Activated CD8-positive, alpha-beta memory T cell treated with anti-CD3 and anti-CD28 coated beads, Interleukin-2, amount 10 ng/mL, durations not matched to agents 7 days and 5 days (primary cell): ENCODE measurements around the gene RB1. TPM values are rescaled to one million over a fixed set of nuclear protein-coding genes. Genes with fewer than 3 reads are reported as not detected.

Experiments
- ATAC-seq: fragments of 150-1000 bp; cut with Tn5 transposase; one replicate; pipeline ENCODE4 v1.10.0; 2021; ENCODE audit warnings: moderate library complexity
- CTCF ChIA-PET: fragments of 350-600 bp; sonication (Branson Sonifier 250); formaldehyde crosslinking; loops from one replicate; lab custom pipeline; 2021; ENCODE audit warnings: antibody characterized with exemption; lab: Charles Lee
- DNase-seq: peaks from one replicate; pipeline ENCODE4 v3.0.0-alpha.2; 2020
- H3K27ac Mint-ChIP-seq: one replicate; pipeline ENCODE4 v1.8.0; 2021; ENCODE audit warnings: mild to moderate bottlenecking, mixed read lengths
- H3K27me3 Mint-ChIP-seq: one replicate; pipeline ENCODE4 v1.8.0; 2021; ENCODE audit warnings: mixed read lengths
- H3K36me3 Mint-ChIP-seq: one replicate; pipeline ENCODE4 v1.8.0; 2021; ENCODE audit warnings: mild to moderate bottlenecking, mixed read lengths
- H3K4me1 Mint-ChIP-seq: one replicate; pipeline ENCODE4 v1.8.0; 2021; ENCODE audit warnings: mixed read lengths
- H3K4me3 Mint-ChIP-seq: one replicate; pipeline ENCODE4 v1.8.0; 2021; ENCODE audit warnings: mild to moderate bottlenecking, moderate library complexity, mixed read lengths
- H3K9me3 Mint-ChIP-seq: one replicate; pipeline ENCODE4 v1.8.0; 2022; ENCODE audit warnings: low read depth, mixed read lengths
- total RNA-seq, 2 experiments: library from RNA; stranded (reverse); gene quantifications; one replicate each; pipeline ENCODE4 v1.2.3, GENCODE V29; 2021

RB1 gene
- 10 to 100 TPM; 49.2 to 55.7 TPM for total RNA-seq

DNA sequence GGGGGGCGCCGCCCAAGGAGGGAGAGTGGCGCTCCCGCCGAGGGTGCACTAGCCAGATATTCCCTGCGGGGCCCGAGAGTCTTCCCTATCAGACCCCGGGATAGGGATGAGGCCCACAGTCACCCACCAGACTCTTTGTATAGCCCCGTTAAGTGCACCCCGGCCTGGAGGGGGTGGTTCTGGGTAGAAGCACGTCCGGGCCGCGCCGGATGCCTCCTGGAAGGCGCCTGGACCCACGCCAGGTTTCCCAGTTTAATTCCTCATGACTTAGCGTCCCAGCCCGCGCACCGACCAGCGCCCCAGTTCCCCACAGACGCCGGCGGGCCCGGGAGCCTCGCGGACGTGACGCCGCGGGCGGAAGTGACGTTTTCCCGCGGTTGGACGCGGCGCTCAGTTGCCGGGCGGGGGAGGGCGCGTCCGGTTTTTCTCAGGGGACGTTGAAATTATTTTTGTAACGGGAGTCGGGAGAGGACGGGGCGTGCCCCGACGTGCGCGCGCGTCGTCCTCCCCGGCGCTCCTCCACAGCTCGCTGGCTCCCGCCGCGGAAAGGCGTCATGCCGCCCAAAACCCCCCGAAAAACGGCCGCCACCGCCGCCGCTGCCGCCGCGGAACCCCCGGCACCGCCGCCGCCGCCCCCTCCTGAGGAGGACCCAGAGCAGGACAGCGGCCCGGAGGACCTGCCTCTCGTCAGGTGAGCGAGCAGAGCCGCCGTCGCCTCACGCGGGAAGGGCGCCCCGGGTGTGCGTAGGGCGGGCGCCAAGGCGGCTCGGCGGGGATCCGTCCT lies at the start of gene RB1:
Gene RB1 (plus strand): TSS at position 393 of the 784 bp plus-strand sequence. CDS start 162 bp downstream, at position 555.
- peak within 1 kb of the TSS; percentile 86 for H3K4me3 Mint-ChIP-seq
- H3K36me3 Mint-ChIP-seq = peaks cover 21% of the 10 kb centered on the region
- peaks cover 30% of the 10 kb centered on the region for H3K4me1 Mint-ChIP-seq
- H3K27ac Mint-ChIP-seq = peak within 1 kb of the TSS; percentile 88
- ATAC-seq (peak; percentile 90), DNase-seq (peak; percentile 94)
- H3K27me3 Mint-ChIP-seq = no peaks in the 10 kb centered on the region
- CTCF ChIA-PET = interaction anchor here (0.7 to 1.8 kb wide), 6 partner anchors 13 to 267 kb away, joined by 3 to 5 read pairs (median 4); partner anchors contain the start of gene MED4
- no peaks in the 10 kb centered on the region for H3K9me3 Mint-ChIP-seq

DNA sequence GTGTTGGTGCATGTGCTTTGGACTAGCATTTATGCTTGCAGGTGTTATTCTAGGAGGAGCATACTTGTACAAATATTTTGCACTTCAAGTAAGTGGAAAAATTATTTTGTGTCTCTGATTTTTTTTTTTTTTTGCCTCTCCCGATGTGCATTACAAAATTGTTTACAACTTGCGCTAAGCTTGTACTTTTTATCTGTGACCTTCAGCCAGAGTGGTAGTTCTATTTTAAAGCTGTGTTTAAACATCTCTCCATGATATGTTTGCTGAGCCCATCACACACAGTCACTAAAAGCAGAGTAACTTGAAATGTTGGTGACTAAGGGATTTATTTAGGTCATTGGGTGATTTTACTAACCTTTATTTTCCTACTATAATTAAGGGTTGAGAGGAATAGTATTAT lies 49.7 kb upstream of the RB1 start:
- Mint-ChIP-seq H3K36me3 (peaks cover 54% of the 10 kb centered on the region), H3K27me3 (no peaks in the 10 kb centered on the region), H3K9me3 (no peaks in the 10 kb centered on the region), H3K4me1 (peaks cover 4% of the 10 kb centered on the region), H3K27ac (no peak overlapping the region), H3K4me3 (no peak overlapping the region)
- ATAC-seq (no peak), DNase-seq (no peak)
- CTCF ChIA-PET = no interaction called here

DNA sequence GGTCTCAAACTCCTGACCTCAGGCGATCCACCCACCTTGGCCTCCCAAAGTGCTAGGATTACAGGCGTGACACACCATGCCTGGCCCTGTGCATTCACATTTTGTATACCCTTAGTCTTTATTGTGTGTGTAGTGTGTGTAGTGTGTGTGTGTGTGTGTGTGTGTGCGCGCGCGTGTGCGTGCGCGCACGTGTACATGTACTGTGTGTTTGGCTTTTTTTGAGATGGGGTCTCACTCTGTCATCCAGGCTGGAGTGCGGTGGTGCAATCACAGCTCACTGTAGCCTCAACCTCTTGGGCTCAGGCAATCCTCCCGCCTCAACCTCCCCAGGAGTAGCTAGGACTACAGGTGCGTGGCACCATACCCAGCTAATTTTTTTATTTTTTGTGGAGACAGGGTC lies 48.5 kb upstream of the RB1 start:
- Mint-ChIP-seq H3K4me1 (no peaks in the 10 kb centered on the region), H3K27ac (no peak overlapping the region), H3K9me3 (no peaks in the 10 kb centered on the region), H3K4me3 (no peak overlapping the region), H3K27me3 (no peaks in the 10 kb centered on the region), H3K36me3 (peaks cover 59% of the 10 kb centered on the region)
- no peak for ATAC-seq
- no peak for DNase-seq
- CTCF ChIA-PET = interaction anchor here (0.7 kb wide), 1 partner anchor 325 kb away, joined by 3 read pairs; no protein-coding TSS in a partner anchor

DNA sequence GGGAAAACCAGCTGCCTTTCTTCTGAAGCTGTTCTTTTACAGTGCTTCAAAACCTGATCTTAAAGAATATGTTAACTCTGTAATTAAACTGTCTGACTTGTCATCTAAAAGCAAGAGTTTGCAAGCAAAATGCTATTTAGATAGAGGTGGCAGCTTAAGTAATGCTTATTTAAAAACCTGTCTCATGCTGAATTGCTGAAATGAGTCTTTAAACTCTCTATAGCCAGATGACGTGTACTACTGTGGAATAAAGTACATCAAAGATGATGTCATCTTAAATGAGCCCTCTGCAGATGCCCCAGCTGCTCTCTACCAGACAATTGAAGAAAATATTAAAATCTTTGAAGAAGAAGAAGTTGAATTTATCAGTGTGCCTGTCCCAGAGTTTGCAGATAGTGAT lies 47.6 kb upstream of the RB1 start:
- Mint-ChIP-seq H3K9me3 (no peaks in the 10 kb centered on the region), H3K36me3 (peaks cover 66% of the 10 kb centered on the region), H3K27me3 (no peaks in the 10 kb centered on the region), H3K27ac (no peak overlapping the region), H3K4me3 (no peak overlapping the region), H3K4me1 (no peaks in the 10 kb centered on the region)
- no peak for DNase-seq
- no peak for ATAC-seq
- CTCF ChIA-PET = interaction anchor here (0.7 kb wide), 1 partner anchor 324 kb away, joined by 3 read pairs; no protein-coding TSS in a partner anchor

DNA sequence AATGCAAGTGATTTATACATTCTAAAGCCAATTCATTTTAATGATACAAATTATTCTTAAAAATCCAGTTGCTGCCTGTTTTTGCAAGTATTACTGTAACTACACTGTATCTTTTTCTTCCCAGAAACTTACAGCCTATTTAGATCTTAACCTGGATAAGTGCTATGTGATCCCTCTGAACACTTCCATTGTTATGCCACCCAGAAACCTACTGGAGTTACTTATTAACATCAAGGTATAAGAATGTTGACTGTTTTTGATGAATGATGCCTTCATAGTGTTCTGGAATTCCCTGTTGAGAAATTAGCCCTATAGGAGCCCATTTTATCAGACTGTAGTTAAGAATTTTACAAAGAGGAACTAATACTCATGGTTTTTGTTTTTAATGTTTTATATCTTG lies 45.5 kb upstream of the RB1 start:
- Mint-ChIP-seq H3K27me3 (no peaks in the 10 kb centered on the region), H3K4me3 (no peak overlapping the region), H3K36me3 (peaks cover 74% of the 10 kb centered on the region), H3K27ac (no peak overlapping the region), H3K4me1 (no peaks in the 10 kb centered on the region), H3K9me3 (no peaks in the 10 kb centered on the region)
- CTCF ChIA-PET = no interaction called here
- no peak for ATAC-seq
- no peak for DNase-seq

DNA sequence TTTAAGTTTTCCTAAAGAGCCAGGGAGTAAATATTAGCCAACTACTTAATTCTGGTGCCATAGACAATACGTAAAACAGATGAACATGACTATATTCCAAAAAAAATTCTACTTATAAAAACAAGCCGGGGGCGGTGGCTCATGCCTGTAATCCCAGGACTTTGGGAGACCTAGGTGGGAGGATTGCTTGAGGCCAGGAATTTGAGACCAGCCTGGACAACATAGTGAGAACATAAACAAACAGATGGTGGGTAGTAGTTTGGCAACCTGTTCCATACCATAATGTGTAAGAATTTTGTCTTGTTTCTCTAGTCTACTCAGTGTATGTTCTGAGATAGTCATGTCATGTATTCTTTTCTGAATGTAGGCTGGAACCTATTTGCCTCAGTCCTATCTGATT lies 45.1 kb upstream of the RB1 start:
- Mint-ChIP-seq H3K4me1 (no peaks in the 10 kb centered on the region), H3K27ac (no peak overlapping the region), H3K36me3 (peaks cover 77% of the 10 kb centered on the region)

DNA sequence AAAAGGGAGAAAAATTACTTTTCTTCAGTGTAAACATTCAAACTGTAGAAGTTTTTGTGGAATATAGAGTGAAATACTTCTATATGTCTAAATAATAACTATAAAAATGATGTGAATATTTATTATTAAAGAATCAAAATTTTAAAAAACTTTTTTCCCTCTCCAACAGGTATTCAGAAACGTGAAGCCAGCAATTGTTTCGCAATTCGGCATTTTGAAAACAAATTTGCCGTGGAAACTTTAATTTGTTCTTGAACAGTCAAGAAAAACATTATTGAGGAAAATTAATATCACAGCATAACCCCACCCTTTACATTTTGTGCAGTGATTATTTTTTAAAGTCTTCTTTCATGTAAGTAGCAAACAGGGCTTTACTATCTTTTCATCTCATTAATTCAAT lies 42.6 kb upstream of the RB1 start:
- Mint-ChIP-seq H3K27ac (no peak overlapping the region), H3K9me3 (no peaks in the 10 kb centered on the region), H3K36me3 (peaks cover 69% of the 10 kb centered on the region), H3K4me3 (no peak overlapping the region), H3K27me3 (no peaks in the 10 kb centered on the region), H3K4me1 (peaks cover 13% of the 10 kb centered on the region)
- ATAC-seq (no peak), DNase-seq (no peak)
- CTCF ChIA-PET = no interaction called here

More for the DNA sequence above, 45.1 kb upstream of the RB1 start:
- ATAC-seq (no peak), DNase-seq (no peak)
- Mint-ChIP-seq H3K9me3 (no peaks in the 10 kb centered on the region), H3K4me3 (no peak overlapping the region), H3K27me3 (no peaks in the 10 kb centered on the region)
- CTCF ChIA-PET = no interaction called here

DNA sequence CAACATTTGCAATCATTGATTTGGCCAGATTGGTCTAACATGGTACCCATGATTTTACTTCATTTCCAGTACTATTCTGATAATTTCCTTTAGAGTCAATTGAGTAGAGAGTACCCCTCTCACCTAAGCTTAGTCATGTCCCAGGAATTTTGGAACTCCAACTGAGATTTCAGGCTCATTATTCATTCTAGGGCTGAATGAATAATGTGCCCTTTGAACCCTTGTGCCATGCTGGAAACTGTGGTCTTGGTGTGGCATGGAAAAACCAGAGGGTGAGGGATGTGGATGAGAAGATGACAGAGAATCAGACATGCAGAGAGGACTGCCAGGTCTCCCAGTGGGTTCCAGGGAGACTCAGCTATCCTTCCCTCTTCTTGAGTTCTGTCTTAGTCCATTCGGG lies 40.4 kb upstream of the RB1 start:
- H3K27ac Mint-ChIP-seq = no peak overlapping the region
- no peaks in the 10 kb centered on the region for H3K27me3 Mint-ChIP-seq
- H3K4me3 Mint-ChIP-seq = no peak overlapping the region
- CTCF ChIA-PET = no interaction called here
- H3K4me1 Mint-ChIP-seq = peaks cover 13% of the 10 kb centered on the region
- peaks cover 64% of the 10 kb centered on the region for H3K36me3 Mint-ChIP-seq
- no peaks in the 10 kb centered on the region for H3K9me3 Mint-ChIP-seq
- ATAC-seq (no peak), DNase-seq (no peak)

DNA sequence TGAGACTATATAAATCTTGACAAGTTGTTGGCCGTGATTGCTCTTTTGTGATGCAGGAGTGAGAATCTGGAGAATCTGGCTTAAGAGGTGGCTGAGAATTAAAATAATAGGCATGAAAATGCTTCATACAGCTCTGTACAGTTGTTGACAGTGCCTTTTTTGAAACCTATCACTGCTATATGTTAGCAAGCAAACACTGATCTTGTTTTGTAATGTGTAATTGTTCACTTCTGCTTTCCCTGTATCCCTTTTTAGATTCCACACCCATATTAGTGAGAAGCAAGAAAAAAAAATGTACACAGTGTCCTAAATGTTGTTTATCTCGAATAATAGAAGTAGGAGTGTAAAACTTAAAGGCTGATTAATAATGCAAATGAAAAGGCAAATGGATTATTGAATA lies 39.5 kb upstream of the RB1 start:
- CTCF ChIA-PET = no interaction called here
- Mint-ChIP-seq H3K36me3 (peaks cover 62% of the 10 kb centered on the region), H3K27me3 (no peaks in the 10 kb centered on the region), H3K4me3 (no peak overlapping the region), H3K9me3 (no peaks in the 10 kb centered on the region), H3K4me1 (peaks cover 13% of the 10 kb centered on the region), H3K27ac (no peak overlapping the region)
- ATAC-seq (no peak), DNase-seq (no peak)

DNA sequence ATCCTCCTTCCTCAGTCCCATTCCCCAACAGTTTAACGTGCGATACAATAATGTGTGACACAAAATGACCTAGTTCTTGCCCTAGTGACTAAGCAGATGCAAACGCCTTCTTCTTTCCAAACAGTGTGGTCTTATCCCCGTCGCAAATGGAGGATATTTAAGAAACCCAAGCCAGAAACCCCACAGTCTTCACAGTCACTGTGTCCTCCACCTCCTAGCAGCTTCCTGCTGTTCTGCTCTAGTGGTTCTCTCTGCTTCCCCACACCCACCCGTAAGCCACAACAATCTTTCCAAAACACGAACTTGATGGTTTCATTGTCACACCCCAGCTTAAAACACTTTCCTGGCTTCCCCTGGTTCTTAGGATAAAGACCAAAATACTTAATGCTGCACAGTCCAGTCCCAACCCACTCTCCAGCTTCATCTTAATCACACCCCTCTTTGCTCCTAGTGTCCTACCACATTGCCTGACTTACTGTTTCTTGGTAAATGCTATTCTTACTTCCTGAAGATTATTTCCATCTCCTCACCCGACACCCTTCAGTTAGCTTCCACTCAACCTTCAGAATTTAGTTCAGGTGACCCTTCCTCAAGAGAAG lies 38.2 kb upstream of the RB1 start:
- ATAC-seq (peak; percentile 55), DNase-seq (peak; percentile 41)
- Mint-ChIP-seq H3K27ac (no peak overlapping the region), H3K4me3 (no peak overlapping the region), H3K4me1 (peaks cover 13% of the 10 kb centered on the region), H3K36me3 (peaks cover 59% of the 10 kb centered on the region), H3K27me3 (no peaks in the 10 kb centered on the region), H3K9me3 (no peaks in the 10 kb centered on the region)
- CTCF ChIA-PET = interaction anchor here (1.3 to 1.5 kb wide), 2 partner anchors 138 to 151 kb away, joined by 3 to 6 read pairs; no protein-coding TSS in a partner anchor

DNA sequence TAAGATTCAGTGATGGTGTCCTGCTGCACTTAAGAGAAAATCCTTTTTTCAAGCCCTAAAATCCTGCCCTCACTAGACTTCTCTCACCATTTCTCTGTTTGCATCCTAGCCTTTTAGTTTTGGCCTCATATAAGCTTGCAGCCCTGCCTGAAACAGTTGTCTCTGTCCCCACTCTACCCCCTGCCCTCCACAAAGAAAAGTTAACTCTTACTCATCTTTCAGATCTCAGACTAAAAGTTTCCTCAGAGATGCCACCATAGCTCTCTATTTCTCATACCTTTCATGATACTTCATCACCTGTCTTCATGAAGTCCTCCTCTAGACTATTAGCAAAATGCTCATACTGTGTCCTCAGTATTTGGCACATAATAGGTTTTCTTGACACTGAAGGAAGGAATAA lies 37.4 kb upstream of the RB1 start:
- Mint-ChIP-seq H3K4me3 (no peak overlapping the region), H3K4me1 (peaks cover 13% of the 10 kb centered on the region), H3K36me3 (peaks cover 51% of the 10 kb centered on the region), H3K27ac (no peak overlapping the region), H3K9me3 (no peaks in the 10 kb centered on the region), H3K27me3 (no peaks in the 10 kb centered on the region)
- no peak for DNase-seq
- CTCF ChIA-PET = interaction anchor here (0.9 to 1.3 kb wide), 2 partner anchors 152 to 229 kb away, joined by 3 read pairs; partner anchors contain the start of gene NUDT15
- no peak for ATAC-seq

DNA sequence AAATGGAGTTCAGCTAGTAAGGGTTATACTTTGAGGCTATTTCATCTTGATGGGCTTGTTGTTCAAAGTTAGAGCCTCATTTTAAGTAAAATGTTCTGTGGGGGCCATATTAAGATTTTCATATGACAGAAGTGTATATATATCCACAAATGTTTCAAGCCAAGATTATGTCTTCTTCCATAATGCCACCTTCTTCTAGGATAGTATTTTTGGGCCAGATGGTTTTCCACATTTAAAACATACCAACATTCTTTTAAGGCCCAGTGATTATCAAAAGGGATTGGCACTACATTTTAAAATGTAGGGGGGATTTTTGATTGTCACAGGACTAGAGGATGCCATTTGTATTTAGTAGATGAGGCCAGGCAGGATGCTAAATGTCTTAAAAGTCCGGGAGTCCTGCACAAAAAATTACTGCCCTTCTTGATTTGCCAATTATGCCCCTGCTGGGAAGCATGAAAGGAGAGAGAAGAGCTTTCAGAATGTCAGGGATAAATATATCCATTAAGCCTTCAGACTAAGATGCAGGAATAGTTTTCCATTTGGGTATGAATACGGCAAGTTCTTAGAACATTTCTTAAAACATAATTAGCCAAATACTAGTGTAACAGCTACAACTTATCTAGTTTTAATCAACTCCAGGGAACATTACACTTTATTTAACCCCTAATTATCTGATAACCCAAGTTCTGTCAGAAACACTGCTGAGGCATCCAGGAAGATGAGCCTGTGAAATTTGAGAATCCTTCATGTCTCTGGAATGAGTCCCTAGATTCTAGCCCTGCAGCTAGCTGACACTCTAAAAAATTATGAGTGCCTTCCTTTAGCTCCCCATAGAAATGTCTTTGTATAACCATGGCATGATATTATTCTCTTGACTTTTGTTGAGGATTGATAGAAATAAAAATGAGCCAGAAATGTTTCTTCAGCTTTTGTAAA lies 36.6 kb upstream of the RB1 start:
- Mint-ChIP-seq H3K27ac (no peak overlapping the region), H3K9me3 (no peaks in the 10 kb centered on the region), H3K27me3 (no peaks in the 10 kb centered on the region), H3K4me1 (peaks cover 13% of the 10 kb centered on the region), H3K4me3 (no peak overlapping the region), H3K36me3 (peaks cover 48% of the 10 kb centered on the region)
- CTCF ChIA-PET = interaction anchor here (0.9 kb wide), 1 partner anchor 230 kb away, joined by 3 read pairs; the partner anchor contains the start of gene NUDT15
- ATAC-seq (no peak), DNase-seq (no peak)

DNA sequence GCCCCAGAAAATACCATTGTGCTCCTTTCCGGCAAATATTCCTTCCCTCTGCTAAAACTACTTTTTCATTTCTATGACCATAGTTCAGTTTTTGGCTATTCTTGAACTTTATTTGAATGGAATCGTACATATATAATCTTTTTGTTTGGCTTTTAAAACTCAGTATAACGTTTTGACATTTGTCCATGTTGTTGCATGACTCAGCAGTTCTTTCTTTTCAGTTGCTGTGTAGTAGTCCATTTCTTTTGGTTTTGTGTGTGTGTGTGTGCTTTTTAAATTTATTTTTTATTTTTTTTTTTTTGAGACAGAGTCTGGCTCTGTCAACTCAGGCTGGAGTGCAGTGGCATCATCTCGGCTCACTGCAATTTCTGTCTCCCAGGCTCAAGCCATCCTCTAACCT lies 35.5 kb upstream of the RB1 start:
- Mint-ChIP-seq H3K27ac (no peak overlapping the region), H3K4me3 (no peak overlapping the region), H3K9me3 (no peaks in the 10 kb centered on the region), H3K27me3 (no peaks in the 10 kb centered on the region), H3K36me3 (peaks cover 38% of the 10 kb centered on the region), H3K4me1 (peaks cover 13% of the 10 kb centered on the region)
- ATAC-seq (no peak), DNase-seq (no peak)
- CTCF ChIA-PET = no interaction called here
